EH (cell line): Measurements from ENCODE around the gene PLCH1.
"Not testable (repeated sequence)": the region's sequence is repeated elsewhere in the genome, so short reads cannot be mapped to it uniquely, and the experiment has no call there.

ENCODE experiments used
- DNase-seq: peaks from one replicate; pipeline ENCODE4 v3.0.0-alpha.2; 2015; ENCODE audit warnings: low read depth

Gene PLCH1

DNA sequence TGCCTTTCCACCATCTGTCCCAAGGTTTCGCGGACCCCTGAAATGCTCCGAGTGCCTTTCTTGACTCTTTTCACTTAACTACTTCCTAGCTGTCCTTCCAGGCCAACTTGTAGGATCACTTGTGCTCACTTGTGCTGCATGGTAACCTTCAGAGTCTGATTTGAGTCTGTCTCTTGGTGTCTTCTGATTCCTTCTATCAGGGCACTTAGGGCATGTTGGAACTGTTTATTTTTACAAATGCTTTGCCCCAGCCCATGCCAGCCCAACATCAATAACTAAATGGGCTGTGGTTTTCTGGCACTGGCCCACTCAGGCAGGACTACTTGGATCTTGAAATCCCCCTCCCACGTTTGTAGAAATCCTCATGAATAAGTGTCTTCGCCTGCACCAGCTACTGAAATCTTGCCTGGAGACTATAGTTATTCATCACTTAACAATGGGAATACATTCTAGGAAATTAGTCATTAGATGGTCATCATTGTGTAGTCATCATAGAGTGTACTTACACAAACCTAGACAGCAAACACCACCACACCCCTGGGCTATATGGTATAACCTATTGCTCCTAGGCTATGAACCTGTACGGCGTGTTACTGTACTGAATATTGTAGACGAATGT, 328.3 kb downstream of the PLCH1 start:
- DNase-seq, result peak; percentile 76

DNA sequence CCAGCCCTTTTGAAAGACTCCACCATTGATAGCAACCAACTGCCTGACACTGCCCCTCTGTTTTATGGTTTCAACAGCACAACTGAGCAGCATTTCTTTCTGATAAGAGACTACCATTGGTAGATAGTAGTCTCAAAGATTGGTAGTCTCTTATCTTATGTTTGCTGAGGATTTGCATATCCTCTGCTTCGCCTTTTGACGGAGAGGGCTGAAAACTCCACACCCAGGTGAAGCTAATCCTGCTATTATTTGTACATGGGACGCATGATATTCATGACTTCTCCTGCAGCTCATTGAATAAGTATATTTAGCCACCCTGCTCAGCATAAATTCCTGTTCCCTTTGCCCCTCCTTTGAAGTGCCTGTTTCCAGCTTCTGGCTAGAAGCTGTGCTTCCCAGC, 332.0 kb downstream of the PLCH1 start:
- DNase-seq, result no peak

DNA sequence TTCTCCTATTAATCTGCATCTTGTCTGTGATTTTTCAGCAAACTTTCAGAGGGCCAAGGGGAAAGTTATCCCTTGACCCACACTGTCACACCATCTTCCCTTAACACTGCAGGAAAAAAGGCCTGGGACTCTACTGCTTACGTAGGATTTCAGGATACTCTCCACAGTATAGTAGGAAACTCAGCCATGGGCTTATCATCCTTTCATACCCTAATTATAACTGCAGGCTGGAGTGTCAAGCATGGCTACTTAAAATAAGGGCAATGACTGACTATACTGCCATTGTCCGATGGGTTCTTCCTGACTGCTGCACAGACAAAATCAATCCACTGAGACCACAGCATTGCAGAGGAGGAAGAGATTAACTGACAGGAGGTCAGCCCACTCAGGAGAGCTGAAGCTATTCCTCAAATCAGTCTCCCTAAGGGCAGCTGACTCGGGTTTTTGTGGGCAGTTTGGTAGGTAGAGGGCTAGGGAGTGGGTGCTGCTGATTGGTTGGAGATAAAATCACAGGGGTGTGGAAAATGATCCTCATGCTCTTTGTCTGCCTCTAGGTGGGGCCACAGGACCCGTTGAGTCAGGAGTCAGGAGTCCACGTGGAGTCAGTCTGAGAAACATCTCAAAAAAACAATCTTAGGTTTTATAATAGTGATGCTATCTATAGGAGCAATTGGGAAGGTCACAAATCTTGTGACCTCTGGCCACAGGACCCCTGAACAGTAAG, 333.2 kb downstream of the PLCH1 start:
- DNase-seq, result peak; percentile 17

DNA sequence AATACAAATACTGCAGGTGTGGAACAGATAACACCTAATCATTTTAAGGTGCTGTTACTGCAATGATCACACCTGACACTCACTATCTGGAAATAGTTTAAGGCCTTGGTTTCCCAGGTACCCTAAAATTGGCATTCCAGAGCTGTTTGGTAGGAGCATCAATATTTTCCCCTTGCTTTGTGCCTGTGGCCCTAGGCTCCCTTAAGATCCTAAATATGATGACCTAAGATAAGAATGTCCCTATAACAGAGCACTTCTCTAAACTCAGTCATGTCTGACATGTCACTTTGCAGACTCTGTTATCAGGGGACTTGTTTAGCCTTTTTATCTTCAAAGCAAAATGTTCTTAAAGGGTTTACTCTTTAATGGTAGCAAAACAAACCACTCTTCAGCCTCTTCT, 335.5 kb downstream of the PLCH1 start:
- DNase-seq, result no peak

DNA sequence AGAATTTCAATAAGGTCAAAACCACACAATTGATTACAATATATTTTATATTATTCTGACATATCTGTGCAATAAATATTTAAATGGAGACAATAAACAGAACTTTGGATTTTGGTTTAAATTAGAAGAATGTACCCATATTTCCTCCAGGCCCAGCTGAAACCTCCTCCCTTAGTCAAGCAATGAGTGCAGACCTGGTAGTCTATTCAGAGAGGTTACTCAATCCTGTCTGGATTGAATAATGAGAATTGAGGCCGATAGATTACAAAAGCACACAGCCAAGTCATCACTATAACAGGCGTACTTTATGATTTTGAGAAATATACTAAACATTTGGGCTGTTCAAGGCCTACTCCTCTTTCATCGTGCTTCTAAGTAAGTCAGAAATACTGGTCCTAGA, 336.9 kb downstream of the PLCH1 start:
- no peak for DNase-seq

DNA sequence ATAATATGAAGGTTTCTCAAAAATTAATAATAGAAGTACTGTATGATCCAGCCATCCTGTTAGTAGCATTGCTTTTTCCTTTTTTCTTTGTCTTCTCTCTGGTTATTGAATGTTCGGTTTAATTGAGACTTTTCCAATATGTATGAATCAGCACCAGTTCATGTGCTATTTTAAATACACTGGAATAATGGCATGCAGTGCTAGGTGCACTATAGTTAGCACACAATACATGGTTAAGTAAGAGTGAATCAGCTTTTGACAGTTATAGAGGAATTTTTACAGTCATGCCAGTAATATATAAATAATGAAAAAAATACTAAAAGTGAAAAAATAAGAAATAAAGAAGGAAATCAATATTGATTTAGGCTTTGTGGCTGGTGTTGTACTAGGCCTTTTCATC, 337.5 kb downstream of the PLCH1 start:
- no peak for DNase-seq

DNA sequence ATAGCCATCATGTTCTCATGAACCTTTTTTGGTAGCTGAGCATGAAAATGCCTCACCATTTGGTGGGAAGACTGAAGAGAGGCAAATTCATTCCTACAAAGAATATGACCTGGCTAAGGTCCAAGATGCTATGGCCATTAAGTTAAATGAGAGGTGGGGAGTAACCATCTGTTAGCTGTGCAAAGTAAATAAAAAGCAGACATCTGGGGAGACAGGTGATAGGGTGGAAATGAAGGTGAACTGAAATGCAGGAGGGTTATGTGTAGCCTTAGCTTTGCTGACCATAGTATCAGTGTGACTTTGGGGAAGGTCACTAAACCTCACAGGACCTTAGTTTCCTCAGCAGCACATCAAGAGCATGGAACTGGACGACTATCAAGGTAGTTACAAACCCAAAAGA, 340.4 kb downstream of the PLCH1 start:
- no peak for DNase-seq

DNA sequence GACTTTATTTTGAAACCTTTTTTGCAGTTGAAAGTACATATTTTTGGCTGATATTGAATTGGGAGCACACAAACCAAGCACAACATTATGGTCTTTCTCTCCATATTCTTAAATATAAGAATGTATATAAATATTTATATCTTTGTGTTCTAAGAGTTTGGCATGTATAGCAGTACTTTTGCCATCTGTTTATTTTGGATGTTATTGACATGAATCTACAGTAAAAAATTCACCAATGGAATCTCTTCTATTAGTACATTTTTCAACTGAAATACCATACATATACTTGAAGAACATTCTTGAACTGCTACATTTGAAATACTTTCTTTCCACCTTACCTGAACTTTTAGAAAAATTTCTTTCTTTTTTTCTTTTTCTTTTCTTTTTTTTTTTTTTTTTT, 342.2 kb downstream of the PLCH1 start:
- no peak for DNase-seq

DNA sequence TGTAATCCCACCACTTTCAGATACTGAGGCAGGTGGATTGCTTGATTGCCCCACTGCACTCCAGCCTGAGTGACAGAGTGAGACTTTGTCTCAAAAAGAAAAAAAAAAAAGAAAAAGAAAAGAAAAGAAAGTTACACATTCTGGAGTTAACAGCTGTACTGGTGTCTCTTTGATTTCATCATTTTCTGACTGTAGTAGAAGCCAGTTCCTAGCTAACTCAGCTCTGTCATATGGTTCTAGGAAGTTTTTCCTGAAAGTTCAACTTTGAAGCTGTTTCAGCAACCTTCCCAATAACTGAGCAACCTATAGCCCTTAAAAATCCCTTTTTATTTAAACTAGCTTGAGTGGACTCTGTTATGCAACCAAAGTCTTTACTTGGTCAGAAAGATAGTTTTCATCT, 346.8 kb downstream of the PLCH1 start:
- no peak for DNase-seq

DNA sequence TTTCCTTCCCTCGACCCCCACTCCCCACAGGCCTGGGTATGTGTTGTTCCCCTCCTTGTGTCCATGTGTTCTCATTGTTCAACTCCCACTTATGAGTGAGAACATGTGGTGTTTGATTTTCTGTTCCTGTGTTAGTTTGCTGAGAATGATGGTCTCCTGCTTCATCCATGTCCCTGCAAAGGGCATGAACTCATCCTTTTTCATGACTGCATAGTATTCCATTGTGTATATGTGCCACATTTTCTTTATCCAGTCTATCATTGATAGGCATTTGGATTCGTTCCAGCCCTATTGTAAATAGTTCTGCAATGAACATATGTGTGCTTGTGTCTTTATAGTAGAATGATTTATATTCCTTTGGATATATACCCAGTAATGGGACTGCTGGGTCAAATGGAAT, 350.0 kb downstream of the PLCH1 start:
- not testable (repeated sequence) for DNase-seq

DNA sequence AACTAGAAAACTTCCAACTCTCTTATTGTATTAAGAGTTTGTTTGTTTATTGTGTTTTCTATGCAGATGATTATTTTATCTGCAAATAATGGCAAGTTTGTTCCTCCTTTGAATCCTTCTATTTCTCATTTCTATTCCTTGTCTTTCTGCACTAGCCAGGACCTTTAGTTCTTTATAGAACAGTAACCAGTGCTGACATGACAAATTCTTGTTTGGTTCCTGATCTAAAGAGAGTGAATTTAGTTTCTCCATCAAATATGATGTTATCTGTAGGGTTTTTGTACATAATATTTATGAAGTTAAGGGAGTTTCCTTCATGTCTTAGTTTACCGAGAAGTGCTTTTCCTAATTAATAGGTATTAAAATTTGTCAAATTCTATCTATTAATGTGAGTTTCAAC, 350.6 kb downstream of the PLCH1 start:
- no peak for DNase-seq

DNA sequence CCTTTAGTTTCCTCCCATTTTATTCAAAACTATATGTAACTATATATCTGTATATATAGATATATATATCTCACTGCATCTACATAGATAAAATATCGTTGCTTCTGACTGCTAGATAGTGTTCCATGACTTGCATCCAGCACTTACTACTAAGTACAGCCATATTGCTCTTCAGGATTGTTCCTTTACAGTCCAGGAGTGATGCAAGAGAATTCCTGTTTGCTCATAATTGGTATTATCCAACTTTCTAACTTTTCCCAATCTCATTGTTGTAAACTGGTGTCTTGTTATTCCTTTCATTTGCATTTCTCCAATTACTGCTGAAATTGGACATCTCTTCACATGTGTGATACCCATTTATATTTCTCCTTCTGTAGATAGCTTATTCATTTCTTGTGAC, 351.6 kb downstream of the PLCH1 start:
- no peak for DNase-seq

DNA sequence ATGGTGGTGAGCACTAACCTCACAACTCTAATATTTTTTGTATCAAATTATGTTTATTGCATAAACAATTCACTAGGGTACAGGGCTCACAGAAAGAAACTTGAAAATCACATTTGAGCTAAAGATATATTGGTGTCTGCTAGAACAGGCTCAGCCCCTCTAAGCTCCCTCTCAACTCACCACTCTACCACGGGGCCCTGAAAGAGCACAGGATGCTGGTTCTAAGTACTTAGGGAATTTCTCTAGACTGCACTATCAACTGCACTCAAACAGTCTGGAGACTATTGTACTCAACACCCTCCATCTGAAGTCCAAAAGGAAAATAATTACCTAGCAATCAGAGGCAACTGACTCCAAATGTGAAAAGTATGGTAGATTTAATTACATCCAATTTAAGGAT, 352.7 kb downstream of the PLCH1 start:
- no peak for DNase-seq

DNA sequence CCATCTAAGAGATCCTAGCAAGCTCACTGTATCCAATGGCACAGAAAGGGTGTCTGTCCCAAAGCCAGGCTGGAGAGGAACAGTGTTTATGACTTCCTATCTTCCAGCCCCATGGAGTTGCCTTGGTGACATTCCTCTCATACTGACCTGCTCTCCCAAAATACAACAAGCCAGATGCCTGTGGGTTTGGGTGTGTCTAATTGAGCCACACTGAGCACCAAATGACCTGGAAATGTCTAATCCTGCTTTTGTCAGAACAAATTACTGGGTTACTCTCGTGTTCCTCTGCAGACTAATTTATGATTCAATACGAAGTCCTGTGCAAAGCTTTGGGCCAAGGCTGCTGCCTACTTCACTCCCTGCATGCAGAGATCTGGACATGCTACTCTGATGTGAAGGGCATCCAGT, 353.3 kb downstream of the PLCH1 start:
- peak; percentile 95 for DNase-seq

DNA sequence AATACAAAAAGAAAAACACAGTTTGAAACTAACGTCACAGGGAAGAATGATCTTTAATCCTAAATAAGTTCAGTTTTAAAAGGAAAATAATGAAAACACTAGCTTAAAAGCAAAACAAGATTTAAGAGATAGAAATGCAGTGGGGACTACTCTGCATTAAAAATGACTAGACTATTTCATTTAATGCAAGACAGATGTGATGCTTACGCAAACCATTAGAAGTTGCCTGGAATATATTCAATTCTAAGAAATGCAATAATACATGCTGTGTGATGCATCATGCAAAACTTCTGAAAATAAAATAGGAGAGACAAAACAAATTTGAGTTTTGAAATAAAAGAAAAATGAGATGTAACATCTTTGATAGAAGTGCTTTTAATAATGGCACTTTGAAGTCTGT, 353.8 kb downstream of the PLCH1 start:
- peak; percentile 87 for DNase-seq

DNA sequence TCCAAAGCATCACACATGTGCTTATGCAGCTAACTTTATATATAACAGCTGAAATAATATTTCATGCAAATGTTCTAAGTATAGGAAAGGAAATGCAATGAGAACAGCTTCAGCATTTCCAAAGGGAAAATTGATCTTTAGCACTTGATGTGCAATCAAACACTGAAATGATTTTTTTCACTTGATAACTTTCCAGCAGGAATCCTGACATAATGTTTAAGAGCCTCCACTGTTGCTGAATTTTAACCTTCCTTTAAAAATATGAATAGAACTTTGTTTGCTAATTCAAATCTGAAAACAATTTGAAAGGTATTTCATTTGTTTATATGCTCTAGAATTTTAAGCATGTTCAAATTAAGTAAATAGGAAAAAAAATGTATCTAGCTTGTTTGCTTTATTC, 354.5 kb downstream of the PLCH1 start:
- DNase-seq, result no peak

DNA sequence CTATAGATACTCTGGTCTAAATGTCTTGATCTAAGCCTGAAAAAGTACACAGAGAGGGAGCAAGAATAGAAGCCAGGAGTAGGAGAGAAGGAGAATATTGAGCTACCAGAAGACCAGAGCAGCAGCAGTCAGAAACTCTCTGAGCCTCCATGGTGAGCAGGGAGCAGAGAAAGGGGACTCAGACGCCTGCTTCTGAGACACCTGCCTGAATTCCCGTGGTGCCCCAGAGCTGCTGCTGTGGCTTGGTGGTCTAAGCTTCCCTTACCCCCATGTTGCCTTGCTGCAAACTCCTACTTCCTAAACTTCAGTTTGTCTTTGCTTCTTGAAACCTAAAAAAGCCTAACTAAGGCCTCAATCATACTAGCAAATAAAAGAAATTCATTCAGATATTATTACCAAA, 356.5 kb downstream of the PLCH1 start:
- DNase-seq, result no peak

DNA sequence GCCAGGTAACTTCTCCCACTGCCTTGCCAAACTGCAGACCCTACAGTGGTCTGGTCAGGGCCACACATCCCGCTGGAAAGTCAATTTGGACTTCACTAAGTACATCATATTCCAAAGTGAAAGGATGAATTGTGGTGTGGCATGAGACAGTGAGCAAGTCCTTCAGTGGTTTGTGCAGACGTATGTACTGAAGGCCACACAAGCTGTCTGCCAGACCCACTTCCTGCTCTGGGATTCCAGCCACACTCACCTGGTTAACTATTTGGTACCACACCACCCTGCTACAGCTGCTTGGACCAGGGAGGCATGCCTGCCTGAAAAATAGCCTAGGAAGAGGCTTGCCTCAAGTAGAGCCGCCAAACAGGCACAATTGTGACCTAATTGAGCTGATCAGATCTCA, 357.3 kb downstream of the PLCH1 start:
- no peak for DNase-seq

DNA sequence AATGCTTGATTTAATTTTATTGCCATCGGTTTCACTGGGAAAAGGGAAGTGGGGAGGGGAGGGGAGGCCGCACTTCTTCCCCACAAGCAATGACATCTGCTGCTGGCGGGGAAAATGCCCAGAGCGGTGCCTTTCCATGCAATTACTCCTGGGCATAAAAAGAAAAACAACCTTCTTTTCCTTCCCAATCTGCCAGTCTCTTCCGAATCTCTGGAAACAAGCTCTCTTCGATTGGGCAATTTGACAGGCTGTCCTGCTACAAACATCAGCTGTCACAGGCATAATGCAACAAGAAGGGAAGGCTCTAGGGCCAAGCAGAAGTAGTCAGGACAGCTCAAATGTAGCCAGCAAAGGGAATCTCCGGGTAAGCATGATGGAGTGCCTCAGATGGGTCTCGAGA, 358.0 kb downstream of the PLCH1 start:
- no peak for DNase-seq

DNA sequence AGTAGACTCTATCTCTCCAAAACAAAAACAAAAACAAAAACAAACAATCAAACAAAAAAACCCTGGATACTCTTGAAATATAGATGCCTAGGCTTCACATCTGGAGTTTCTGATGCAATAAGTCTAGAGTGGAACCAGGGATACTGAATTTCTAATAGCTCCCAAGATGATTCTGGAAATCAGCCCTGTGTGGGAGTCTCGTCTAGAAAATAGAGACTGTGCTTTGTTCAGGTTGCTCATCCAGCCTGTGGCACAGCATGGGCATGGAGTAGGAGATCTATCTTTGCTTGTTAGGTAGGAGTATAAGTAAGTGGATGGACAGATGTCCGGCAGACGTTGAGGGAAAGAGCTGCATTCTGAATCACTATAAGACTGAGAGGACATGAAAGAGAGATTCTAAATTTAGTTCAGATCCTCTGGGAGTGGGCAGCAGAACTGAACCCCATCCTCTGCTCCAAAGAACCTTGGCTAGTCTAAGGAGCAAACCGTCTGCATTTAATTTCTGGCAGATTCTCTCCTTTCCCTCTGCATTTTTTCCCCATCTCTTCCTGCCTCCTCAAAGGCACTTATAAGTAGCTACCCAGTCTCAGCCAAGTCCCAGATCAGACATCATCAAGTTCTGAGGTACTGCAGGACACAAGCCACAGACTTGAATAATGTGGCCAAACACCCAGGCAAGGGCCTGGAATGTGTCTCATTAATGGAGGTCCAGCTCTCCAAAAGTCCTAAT, 358.8 kb downstream of the PLCH1 start:
- no peak for DNase-seq

DNA sequence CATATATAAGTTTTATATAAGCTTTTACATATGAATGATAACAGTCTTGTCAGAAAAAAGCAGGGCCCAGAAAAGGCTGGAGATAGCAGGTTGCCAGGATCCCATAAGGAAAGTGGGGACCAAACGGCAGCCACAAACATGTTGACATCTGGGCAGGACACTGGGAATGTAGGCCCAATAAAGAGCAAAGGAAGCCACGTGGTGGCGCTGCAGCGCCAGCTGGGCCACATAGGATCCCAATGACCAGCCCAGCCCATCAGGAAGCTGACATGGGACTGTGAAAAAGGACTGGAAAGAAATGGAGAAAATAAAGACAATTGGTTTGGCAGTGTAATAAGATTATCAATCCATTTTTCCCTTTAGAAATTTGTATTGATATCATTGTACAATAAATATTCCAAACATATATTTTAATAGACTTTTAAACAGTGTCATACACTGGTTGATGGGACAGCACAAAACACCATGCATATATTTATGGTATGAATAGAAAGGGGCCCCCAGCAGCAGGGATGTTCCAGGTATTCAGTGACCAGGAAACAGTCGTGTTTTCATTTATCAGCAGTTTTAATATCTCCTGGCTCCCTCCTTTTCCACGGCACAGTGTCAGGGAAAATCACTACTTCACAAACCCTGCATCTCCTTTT, 362.4 kb downstream of the PLCH1 start:
- peak; percentile 77 for DNase-seq

DNA sequence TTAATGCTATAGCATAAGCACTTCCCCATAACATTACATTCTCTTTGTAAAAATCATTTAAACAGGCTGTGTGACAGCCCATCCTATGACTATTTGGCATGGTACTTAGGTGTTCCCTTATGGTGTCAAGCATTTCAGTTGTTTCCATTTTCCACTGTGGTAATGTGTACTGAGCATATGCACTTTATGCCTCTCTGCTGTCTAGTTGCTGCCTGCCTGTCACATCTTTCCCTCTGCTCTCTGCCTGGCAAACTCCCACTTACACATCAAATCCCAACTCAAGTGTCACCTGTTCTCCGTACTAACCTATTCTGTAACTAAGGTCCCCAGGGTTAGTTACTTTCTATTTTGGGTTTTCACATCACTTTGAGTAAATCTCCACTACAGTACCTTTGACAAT, 367.0 kb downstream of the PLCH1 start:
- no peak for DNase-seq

DNA sequence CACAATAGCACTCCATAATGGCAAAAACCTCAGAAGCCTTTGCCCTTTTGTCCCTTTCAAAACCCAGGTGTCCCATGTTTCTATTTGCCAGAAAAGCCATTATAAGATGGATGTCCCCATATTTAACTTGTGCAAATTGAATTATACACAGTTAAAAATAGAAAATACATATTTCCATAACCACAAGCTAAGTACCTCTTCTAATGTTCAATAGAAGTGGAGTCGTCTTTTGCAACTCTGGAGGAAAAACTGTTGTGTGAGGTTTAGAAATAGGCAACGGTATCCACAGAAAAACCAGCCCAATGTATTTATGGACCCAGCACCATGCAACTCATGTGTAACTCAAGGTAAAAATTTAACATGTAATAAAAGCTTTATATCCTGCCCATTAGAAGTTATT, 367.8 kb downstream of the PLCH1 start:
- DNase-seq, result no peak
